C1 segment of cervical spinal cord (tissue), 14 donors: ENCODE data around the gene FAR2.
A peak's percentile ranks its signal among the peaks of the same experiment; 100 is the strongest.

ENCODE experiments used
- DNase-seq, 14 donors: peaks; one replicate each; lab custom pipeline; 2025; lab: John Stamatoyannopoulos, UW

The FAR2 gene

DNA sequence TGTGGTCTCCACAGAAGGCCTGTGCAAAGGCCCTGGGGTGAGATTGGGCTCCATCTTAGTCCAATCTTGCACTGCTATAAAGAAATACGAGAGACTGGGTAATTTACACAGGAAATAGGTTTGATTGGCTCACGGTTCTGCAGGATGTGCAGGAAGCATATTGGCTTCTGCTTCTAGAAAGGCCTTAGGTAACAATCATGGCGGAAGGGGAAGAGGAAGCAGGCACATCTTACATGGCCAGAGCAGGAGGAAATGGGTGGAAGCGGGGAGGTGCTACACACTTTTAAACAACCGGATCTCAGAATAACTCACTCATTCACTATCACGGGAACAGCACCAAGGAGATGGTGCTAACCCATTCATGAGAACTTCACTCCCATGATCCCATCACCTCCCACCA, 55.4 kb downstream of the FAR2 start:
- DNase-seq: no peak

GRCh38 chr12:29207120-29207519, 58.0 kb downstream of the FAR2 start:
- peak in 2 of 14 donors; percentile 1 to 16 for DNase-seq

DNA sequence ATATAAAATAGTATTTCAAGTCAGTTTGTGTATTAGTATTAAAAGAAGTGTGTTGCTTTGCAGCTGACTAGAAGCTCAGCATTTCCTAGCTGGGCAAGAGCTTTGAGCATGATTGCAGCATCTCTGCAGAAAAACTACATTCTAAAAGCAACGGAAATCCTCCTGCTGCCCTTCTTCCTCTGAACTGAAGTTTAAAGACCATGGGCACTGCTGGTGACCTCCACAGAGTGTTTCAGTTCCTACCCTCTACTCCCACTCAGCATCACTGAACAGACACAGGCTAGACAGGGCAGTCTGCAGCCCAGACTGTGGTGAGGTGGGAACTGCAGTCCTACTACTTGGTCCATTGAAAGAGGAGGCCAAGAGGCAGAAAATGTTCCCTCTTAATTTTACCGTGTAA, 59.0 kb downstream of the FAR2 start:
- DNase-seq: peak in 7 of 14 donors; percentile 1 to 44 (median 8)

DNA sequence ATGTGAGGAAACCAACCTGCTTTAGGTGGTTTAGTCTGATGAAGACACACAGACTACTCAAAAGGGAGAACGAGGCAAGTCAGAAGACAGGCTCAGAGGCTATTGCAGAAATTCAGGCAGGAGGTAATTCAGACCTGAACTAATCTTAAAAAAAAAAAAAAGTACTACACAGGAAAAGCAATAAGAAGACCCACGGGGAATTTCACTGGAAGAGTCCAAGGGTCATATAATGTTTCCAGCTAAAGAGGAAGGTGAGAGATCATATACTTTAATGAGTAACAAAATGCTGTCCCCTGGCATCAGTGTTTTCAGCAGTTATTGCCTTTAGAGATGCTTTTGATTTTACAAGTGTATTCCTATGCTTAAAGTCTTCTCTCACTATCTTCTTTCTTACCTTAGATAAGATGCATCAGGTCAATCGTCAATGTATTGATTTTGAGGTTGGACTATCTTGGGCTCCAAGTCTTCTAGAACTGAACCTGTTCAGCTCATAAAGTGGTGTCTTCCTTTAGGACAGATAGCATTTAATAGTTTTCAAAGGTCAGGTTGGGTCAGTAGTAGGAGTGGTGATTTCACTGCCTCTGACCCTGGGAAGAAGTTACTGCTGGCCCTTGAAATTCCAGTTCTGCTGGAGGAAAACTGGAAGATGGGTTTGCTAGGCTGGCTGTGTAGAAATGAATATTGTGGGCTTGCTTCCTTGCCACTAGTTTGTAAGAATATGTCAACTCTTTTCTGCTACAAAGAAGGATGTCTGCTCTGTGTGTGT, 60.0 kb downstream of the FAR2 start:
- no peak for DNase-seq

DNA sequence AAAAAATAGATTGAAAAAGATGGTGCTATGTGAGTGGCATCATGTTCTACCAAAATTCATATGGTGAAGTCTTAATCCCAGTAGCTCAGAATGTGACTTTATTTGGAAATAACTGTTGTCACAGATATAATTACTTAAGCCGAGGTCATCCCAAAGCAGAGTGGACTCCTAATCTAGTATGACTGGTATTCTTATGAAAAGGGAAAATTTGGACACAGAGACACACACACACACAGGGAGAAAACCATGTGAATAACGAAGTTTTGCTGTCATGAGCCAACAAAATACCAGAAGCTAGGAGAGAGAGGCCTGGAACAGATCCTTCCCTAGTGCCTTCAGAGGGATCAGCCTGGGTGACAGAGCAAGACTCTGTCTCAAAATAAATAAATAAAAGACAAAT, 62.6 kb downstream of the FAR2 start:
- no peak for DNase-seq

GRCh38 chr12:29212682-29213403, 63.8 kb downstream of the FAR2 start:
- DNase-seq: no peak

DNA sequence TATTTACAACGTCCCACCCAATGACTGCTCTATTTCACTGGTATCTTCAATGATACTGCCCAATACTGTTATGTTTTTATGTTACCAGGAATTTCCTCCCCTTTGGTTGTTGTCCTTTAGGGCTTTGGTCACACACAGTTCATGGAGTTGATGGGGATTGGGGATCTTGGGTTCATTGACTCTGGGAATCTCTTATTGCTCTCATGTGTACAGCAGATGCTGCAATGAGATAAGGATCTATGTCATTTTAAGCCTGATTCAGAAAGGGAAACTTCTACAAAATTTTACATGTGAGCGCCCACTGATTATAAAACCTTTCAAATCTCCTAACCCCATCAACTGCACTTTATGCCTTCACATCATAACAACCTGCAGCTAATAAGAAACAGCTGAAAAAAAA, 67.2 kb downstream of the FAR2 start:
- no peak for DNase-seq

GRCh38 chr12:29216797-29217575, 67.9 kb downstream of the FAR2 start:
- DNase-seq: no peak

- DNase-seq: no peak
Observed at GRCh38 chr12:29220632-29221336, 71.7 kb downstream of the FAR2 start.

DNA sequence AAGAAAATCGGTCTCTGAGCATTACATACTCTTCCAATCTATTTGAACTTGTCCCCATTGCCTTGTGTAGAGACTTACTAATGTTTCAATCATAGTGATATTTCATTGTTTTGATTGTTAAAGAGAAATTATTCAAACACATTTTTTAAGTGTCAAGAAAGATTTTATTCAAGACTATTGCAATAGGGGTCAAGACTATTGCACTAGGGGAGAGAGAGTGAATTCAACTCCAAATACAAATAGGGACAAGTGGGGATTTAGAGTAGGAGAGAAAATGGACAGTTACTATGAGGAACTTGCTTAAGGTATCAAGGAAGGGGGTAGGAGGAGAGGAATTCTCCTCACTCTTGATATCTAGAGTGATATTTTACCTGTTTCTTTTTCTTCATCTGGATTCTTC, 73.1 kb downstream of the FAR2 start:
- no peak for DNase-seq

DNA sequence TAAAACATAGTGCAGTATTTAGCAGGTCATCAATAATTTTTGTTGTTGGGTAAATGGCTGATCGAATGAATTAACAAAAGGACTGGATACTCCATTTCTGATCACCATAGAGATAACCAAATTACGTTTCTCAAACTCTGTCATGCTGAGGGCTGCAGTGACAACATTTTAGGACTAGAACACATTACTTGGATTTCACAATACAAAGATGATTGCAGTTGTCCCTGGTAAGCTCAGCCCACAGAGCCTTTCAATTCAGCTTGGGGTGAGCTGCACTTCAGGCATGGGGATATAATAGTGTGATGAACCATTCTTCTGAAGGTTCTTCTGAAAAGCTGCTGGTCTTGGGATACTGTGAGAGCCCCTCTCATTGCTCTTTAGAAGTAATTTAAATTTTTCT, 74.3 kb downstream of the FAR2 start:
- DNase-seq: no peak

DNA sequence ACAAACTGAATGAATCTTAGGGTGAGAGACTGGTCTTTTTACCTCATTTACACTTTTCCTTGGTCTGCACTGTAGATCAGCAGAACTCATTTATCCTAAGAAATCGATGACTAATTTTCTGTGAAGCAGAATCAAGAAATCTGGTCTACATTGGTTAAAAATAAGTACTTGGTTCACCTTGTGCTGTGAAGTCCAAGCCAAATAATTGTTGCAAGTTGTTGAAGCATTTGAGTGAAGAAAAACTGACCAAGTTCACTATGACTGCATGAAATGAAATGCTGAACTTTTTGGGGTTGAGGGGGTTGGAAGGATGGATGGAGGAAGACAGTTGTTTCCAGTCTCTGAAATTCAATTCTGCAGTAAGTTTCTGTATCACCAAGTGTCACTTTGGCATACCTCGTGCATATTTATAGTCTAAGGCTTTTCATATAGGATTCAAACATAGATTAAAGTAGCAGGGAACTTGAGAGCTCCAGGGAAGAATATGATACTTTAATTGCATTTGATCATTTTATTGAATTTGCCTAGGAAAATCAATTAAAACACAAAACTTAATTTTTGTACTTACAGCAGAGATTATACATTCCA, 75.0 kb downstream of the FAR2 start:
- no peak for DNase-seq

DNA sequence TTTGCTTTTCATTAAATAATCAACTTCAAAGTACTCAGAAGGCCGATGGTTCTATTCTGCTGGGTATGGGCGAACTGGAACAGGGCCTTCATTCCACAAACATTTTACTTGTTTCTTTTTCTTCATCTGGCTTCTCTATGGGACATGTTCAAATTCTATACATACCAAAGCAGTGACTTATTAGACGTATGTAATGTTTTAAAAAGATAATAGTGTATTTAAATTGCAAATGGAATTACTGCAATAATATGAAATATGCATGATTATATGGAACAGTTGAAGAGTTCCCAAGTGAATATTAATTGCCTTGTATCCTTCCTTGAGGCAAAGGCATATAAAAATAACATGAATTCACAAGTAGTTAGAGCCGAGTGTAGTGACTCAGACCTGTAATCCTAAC, 75.5 kb downstream of the FAR2 start:
- no peak for DNase-seq

DNA sequence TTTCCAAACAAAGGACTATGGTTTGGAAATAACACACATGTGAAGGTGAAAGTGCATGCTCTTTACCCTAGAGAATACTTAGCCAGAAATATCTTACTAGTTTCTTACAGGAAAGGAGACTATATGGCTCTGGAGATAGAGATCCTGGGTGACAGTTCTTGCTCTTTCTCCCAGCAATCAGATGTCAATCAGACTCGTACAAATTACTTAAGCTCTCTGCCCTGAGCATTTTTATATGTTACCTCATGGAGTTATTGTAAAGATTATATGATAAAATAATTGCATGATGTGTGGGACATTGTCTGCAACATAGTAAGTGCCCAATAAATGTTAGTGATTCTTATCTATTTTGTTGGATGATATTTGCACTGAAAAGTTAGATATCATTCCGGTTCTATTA, 76.8 kb downstream of the FAR2 start:
- DNase-seq: no peak

GRCh38 chr12:29226616-29227015, 77.5 kb downstream of the FAR2 start:
- no peak for DNase-seq

DNA sequence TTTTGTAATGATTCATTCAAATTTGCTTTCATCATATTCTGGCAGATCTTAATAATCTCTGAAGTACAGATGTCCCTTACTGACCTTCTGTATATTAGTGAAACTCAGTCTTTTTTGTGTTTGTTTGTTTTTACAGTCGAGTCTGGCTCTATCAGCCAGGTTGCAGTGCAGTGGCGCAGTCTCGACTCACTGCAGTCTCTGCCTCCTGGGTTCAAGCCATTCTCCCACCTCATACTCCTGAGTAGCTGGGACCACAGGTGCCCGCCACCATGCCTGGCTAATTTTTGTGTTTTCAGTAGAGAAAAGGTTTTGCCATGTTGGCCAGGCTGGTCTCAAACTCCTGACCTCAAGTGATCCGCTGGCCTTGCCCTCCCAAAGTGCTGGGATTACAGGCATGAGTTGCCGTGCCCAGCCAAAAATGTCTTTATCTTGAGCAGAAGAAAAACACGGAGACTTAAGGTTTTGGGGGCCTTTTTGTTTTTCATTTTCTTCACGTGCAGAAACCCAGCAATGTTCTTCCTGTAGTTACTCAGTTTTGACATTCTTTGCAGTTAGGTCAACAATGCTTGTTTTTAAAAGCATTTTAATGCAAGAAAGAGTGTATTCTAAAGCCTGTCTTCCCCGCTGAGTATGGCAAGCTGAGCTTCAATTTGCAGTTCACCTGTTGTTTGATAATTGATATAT, 79.5 kb downstream of the FAR2 start:
- DNase-seq: no peak

DNA sequence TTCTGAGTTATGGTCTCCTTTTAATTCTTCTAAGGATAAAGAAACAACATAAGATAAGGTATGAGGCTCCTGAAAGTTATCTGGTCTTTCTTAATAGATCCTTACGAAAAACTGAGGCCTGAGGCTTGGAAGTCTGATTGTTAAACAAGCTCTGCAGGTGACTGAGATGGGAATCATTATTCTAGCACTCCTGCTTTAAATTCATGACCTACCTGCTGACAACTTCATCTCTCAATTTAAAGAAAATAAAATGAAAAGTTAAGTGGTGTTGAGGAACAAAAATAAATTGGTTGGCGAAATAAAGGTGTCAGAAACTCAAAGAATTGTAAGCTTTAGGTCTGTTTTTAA, 80.1 kb downstream of the FAR2 start:
- DNase-seq: no peak

DNA sequence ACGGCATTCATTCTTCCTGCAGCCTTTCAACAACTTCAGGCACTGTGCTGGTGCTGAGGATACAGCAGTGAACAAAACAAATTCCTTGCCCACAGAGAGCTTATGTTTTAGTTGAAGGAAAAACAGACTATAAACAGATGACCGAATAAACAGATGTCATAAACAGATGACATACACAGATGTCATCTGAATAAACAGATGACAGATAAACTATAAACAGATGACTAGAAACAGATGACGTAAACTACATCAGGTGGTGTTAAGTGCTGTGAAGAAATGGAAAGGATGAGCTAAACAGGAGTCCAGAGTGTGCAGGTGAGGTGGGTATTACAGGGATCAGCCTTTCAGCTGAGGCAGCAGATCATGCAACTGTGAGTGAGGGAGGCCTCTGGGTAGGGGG, 80.9 kb downstream of the FAR2 start:
- no peak for DNase-seq

DNA sequence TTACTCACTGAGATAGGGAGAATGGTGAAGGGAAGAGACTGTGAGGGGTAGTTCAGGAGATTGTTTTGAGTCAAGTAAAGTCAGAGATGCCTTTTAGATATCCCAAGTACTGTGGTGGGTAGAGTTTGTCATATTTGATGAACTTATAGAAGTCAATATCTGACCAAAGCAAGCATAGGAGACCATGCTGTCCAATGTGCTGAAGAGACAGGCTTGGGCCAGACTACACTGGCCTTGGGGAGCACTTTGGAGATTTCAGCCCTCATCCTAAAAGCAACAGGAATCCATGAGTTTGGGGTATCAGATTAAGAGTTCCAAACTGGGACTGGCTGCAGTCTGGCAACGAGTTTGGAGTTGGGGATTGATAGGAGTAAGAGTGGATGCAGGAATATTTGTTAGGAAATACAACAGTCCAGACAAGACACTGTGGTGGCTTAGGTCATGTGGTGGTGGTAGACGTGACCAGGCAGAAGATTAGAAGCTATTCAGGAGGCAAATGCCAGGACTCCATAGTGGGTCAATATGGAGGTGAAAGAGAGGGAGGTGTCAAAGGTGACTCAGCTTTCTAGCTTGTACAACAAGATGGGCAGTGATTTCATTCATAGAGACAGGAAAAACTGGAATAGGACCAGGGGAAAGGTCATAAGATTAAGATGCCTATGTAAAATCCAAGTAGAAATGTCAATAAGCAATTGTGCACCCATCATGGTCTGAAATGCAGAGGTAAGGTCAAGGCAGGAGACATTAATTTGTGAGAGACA, 81.9 kb downstream of the FAR2 start:
- DNase-seq: no peak

DNA sequence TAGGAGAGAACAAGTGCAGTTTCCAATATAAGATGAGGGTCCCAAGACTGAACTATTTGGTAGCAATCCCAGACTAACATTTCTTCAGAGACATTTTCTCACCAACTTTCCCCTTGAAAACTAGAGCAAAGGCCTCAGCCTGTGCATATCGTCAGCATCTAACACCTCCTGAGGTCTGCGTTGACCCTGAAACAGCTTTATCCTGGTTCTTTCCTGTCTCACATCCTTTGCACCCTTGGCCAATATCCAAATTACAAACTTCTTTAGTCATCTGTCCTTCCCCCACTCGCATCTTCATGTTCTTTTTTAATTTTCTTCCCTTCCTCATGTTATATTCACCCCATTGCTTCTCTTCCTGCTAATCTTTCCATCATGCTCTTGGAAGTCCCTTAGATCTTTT, 83.0 kb downstream of the FAR2 start:
- no peak for DNase-seq
